GF-D8 (cell line): ENCODE results near the gene KAZN.

Experiments
- DNase-seq: peaks from one replicate; lab custom pipeline; 2025; lab: John Stamatoyannopoulos, UW

KAZN gene

GRCh38 chr1:14825396-14825795 lies 226.9 kb downstream of the KAZN start:
- no peak for DNase-seq

- DNase-seq, result no peak
Observed at GRCh38 chr1:14826172-14826636, 227.7 kb downstream of the KAZN start.

DNA sequence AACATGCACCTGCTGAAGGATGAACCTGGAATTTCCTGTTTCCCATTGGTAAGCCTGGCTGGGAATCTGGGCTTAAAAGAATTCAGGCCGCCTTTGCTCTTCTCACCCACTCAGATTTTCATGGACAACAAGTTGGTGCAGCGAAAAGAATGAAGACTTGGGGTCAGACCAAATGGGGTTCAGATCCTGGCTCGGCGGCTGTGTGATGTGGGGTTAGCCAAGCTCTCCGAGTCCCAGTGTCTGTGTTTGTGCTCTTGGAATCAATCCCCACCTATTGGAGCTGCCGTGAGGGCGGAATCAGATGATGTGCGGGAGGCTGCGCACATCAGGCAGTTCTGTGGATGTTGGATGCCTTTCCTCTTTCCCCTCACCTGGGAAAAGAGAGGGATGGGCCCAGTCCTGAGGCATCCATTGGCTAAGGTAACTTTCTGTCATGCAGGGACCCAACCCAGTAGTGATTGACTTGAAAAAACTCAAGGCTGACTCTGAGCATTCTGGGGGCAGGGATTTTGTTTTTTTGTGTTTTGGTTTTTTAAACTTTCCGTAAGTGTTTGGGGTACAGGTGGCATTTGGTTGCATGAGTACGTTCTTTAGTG lies 228.3 kb downstream of the KAZN start:
- DNase-seq, result no peak

GRCh38 chr1:14827870-14828269 lies 229.4 kb downstream of the KAZN start:
- no peak for DNase-seq

DNA sequence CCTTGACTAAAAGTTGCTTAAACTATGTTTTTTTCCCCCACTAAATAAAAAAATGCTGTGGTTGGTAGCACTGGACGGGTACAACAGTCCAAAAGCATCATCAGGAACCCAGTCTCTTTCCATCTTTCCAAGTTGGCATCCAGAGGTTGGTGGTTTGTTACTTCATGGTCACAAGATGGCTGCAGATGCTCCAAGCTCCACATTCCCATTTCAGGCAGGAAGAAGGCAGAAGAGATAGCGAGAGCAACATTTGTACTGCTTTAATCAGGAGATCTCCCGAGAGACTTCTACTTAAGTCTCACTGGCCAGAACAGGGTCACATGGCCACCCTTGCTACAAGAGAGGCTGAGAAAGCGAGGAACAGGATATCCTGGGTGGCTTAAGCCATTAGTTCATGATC lies 230.2 kb downstream of the KAZN start:
- no peak for DNase-seq

- no peak for DNase-seq
Observed at GRCh38 chr1:14835725-14836124, 237.2 kb downstream of the KAZN start.

- no peak for DNase-seq
Observed at GRCh38 chr1:14836426-14837140, 238.1 kb downstream of the KAZN start.

GRCh38 chr1:14840374-14840773 lies 241.9 kb downstream of the KAZN start:
- no peak for DNase-seq

DNA sequence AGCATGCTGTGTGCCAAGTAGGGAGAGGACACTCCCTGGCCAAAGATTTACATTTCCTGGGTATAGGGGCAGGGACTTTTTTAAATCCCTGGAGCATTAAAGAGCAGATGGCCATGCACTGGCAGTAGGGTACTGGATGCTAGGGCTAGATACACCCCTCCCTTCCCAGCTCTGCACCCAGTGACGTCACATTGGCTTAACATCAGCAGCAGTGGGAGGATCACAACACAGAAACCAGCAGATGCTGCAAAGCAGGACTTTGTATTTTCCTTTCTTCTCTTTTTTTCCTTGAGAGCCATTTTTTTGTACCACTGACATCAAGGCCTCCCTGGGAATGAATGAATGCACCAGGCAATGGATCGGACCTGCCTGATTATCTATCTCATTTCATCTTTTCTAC lies 243.0 kb downstream of the KAZN start:
- DNase-seq, result no peak

- DNase-seq, result no peak
Observed at GRCh38 chr1:14841951-14842350, 243.5 kb downstream of the KAZN start.

DNA sequence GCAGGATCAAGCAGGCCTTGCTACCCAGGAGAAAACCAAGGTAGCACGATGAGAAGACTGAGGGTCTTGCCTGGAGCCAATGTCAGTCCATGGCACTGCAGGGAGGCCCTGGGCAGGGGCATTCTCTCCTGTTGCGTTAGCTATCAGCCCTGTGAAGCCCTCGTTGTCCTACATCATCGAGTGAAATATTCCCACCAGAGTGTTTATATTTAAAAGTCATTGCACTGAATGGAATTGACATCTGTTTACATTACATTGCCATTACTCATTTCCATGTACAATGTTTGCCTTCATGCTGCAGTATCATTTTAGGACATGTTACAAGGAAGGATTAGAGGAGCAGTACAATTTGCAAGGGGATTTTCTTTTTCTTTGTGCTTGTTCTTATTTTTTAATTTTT lies 243.9 kb downstream of the KAZN start:
- DNase-seq, result no peak

- DNase-seq, result no peak
Observed at GRCh38 chr1:14842891-14843290, 244.4 kb downstream of the KAZN start.

- no peak for DNase-seq
Observed at GRCh38 chr1:14843525-14843924, 245.0 kb downstream of the KAZN start.

- DNase-seq, result no peak
Observed at GRCh38 chr1:14844356-14844755, 245.9 kb downstream of the KAZN start.

- no peak for DNase-seq
Observed at GRCh38 chr1:14844923-14845617, 246.6 kb downstream of the KAZN start.

DNA sequence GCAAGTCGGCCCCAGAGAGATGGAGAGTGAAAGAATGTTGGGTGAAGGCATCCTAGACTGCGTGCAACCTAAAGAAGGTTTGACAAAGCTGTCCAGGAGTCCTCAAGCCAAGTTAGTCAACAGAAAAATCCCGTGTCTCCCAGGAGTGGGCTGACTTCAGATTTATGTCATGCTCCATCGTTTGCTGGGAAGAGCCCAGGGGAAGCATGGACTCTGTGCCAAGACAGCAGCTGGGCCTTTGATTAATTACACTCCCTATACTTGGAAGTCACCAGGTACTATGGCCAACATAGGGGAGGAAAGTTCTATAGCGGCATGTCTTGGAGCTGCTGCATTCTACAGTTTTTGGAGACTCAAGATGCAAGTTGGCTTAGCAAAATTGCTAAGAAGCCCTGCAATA lies 247.4 kb downstream of the KAZN start:
- no peak for DNase-seq

DNA sequence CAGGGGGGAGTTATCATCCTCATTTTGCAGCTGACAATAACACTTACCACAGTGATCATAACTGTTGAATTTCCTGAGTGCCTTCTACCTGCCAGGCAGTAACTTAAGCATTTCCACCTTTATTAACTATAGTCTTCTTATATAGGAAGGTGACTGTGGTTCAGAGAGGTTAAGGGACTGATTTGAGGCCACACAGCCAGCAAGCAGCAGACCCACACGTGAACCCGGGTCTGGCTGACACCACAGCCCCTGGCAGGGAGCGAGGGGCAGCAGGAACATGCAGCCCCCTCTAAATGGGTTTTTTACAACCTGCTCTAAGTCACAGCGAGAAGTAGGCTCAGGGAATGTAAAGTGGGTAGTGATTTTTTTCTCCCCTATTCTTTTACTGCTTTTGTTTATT lies 248.2 kb downstream of the KAZN start:
- DNase-seq, result no peak

GRCh38 chr1:14848203-14848602 lies 249.7 kb downstream of the KAZN start:
- DNase-seq, result no peak

DNA sequence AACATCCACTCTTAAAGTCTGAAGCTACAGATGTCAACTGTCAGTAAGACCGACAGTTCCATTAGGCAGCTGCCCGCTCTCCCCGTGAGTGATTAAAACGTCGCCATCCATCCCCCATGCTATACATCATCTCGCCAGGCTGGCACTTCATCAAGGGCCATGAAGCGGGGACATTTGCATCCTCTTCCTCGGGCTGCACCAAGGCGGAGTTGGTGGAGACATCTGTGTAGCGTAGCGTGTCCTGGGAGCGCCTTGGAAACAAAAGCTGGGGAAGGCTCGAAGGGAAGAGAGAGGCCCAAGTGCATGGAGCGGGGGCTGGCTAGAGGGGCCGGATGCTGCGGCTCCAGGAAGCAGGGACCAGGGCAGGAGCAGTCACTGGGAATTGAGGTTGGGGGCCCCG lies 250.1 kb downstream of the KAZN start:
- no peak for DNase-seq

DNA sequence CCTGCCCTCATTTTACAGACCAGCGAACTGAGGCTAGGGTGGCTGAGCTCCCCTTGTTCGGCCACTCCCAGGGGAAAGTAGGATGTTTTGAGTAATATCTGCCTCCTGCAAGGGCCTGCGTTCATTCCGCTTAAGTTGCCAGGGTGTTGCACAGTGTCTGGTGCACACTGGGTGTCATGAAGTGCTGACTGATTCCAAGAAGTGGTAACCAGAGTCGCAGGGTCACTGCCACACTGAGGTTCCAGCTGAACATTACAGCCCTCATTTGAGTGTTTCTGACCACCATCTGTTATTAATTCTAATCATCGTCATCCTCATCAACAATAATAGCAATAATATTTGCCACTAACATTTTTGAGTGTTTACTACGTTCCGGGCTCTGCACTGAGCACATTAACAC lies 250.6 kb downstream of the KAZN start:
- no peak for DNase-seq

GRCh38 chr1:14850563-14850962 lies 252.1 kb downstream of the KAZN start:
- DNase-seq, result no peak

DNA sequence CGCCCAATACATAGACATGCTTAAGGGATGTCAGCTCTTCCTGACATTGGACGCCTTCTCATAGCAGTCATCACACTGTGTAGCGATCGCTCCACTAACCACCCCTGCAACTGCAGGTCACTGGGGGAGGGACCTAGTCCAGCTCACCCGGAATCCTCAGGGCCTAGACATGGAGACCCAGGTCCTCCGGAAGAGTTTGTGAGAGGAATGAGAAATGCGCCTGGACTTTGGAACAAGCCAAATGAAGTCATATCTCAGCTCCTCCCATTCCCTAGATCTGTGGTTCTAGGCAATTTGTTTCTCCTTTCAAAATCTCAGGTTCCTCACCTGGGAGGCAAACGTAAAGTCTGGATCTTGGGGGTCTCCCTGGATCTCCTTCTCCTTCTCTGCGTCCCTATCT lies 253.3 kb downstream of the KAZN start:
- no peak for DNase-seq

DNA sequence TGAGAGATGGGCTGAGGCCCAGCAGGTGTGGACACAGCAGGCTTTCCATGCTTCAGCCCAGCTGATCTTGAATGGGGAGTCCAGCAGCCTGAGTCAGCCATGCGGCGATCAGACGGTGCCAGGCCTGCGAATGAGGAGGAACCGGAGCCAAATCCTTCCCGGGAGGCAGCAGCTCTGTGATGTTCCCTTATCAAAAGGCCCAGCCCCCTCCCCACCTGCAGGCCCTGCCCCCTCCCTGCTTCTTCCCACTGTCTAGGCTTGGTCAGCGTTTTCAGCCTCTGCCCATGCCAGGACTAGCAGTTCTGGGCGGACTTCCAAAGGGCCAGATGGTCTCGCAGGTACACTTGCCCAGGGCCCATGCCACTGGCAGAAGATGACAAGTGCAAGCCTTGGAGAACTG lies 253.8 kb downstream of the KAZN start:
- no peak for DNase-seq
